CD4-positive, alpha-beta T cell (primary cell): ENCODE results near the gene NOA1. TPM values are rescaled to one million over a fixed set of nuclear protein-coding genes. Genes with fewer than 3 reads are reported as not detected.

Experiments used
- ATAC-seq: fragments of 200-7000 bp; cut with Tn5 transposase; one replicate; pipeline ENCODE4 v1.10.0; 2022; ENCODE audit warnings: mild to moderate bottlenecking; ENCODE audit not compliant: poor library complexity
- CTCF ChIA-PET: fragments of 350-600 bp; sonication (Branson Sonifier 250); formaldehyde crosslinking; loops from one replicate; lab custom pipeline; 2021; ENCODE audit warnings: antibody characterized with exemption, inconsistent platforms; lab: Charles Lee
- POLR2A ChIA-PET: fragments of 350-600 bp; sonication (Branson Sonifier 250); formaldehyde crosslinking; loops from one replicate; lab custom pipeline; 2021; ENCODE audit warnings: antibody characterized with exemption, inconsistent platforms; lab: Charles Lee
- DNase-seq, 14 experiments: peaks; one replicate each; pipeline ENCODE4 v3.0.0-alpha.2; 2013 to 2020; ENCODE audit warnings: mixed read lengths in 2 of 14
- H3K27ac ChIP-seq, 2 donors: one replicate each; pipeline versions ENCODE4 v1.5.1 to v1.7.0; 2013; ENCODE audit warnings: low read length in 2 of 2, low read depth in 1 of 2, mild to moderate bottlenecking in 1 of 2
- H3K27me3 ChIP-seq, 2 experiments: 1 replicate in 1 of 2; 2 replicates in 1 of 2; pipeline versions ENCODE4 v1.6.1 to v1.7.0; 2013; ENCODE audit warnings: low read length in 2 of 2, control low read depth in 1 of 2, mild to moderate bottlenecking in 1 of 2, moderate library complexity in 1 of 2; ENCODE audit not compliant: insufficient read depth in 2 of 2, control insufficient read depth in 1 of 2
- H3K36me3 ChIP-seq: one replicate; pipeline ENCODE4 v1.6.1; 2013; ENCODE audit warnings: low read length, control low read depth; ENCODE audit not compliant: insufficient read depth
- H3K4me1 ChIP-seq: one replicate; pipeline ENCODE4 v1.6.1; 2013; ENCODE audit warnings: low read length, control low read depth; ENCODE audit not compliant: insufficient read depth
- H3K4me3 ChIP-seq: one replicate; pipeline ENCODE4 v1.5.1; 2013; ENCODE audit warnings: mild to moderate bottlenecking, low read length, moderate library complexity
- H3K9me3 ChIP-seq, 2 experiments: 1 replicate in 1 of 2; 2 replicates in 1 of 2; pipeline versions ENCODE4 v1.6.1 to v1.7.0; 2013; ENCODE audit warnings: low read length in 2 of 2, mild to moderate bottlenecking in 2 of 2, control low read depth in 1 of 2, moderate library complexity in 1 of 2; ENCODE audit not compliant: control insufficient read depth in 1 of 2, insufficient read depth in 1 of 2
- H3K27ac Mint-ChIP-seq: one replicate; pipeline ENCODE4 v1.8.0; 2020; ENCODE audit warnings: mixed read lengths
- H3K27me3 Mint-ChIP-seq: one replicate; pipeline ENCODE4 v1.8.0; 2021; ENCODE audit warnings: mixed read lengths
- H3K36me3 Mint-ChIP-seq: one replicate; pipeline ENCODE4 v1.8.0; 2021; ENCODE audit warnings: low read depth, mixed read lengths
- H3K4me1 Mint-ChIP-seq: one replicate; pipeline ENCODE4 v1.8.0; 2021; ENCODE audit warnings: low read depth, mixed read lengths
- H3K4me3 Mint-ChIP-seq: one replicate; pipeline ENCODE4 v1.8.0; 2020; ENCODE audit warnings: mild to moderate bottlenecking, mixed read lengths
- H3K9me3 Mint-ChIP-seq: one replicate; pipeline ENCODE4 v1.8.0; 2020; ENCODE audit warnings: mixed read lengths
- intact Hi-C, 2 experiments: fragments of 100-400 bp; cut with DNase I in 1 of 2; cut with micrococcal nuclease in 1 of 2; formaldehyde crosslinking; loops; one replicate each; pipeline versions ENCODE4 v1.15.1 to v1.9.0; 2023 to 2025; cut with DNase I, micrococcal nuclease
- total RNA-seq, 174 experiments: library from RNA in 2 of 174; stranded (reverse) in 2 of 174; gene quantifications; one replicate each; pipeline ENCODE4 v1.2.3 and lab custom pipeline; 2021 to 2026
- TF ChIP-seq, protein P1 (sequence below): fragments of 200-600 bp; IDR thresholded peaks from one replicate; pipeline ENCODE4 v1.8.0; 2022; ENCODE audit warnings: antibody characterized with exemption, mild to moderate bottlenecking

The NOA1 gene
- total RNA-seq, 2 experiments from 2014 or later, result 14.3 to 15.6 TPM

DNA sequence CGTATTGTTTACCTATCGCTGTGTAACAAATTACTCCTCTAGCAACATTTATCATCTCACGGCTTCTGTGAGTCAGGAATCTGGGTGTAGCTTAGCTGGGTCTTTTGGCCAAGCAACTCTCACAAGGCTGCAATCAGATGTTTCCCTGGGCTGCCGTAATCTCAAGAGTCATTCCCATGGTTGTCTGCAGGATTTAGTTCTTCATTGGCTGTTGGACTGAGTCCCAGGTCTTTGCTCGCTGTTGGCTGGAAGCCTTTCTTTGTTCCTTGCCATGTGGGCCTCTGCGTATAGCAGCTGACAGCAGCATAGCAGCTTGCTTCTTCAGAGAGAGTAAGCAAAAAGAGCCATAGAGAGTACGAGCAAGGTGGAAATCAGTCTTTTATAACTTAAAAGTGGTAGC is 18.1 kb upstream of the NOA1 start:
- CTCF ChIA-PET, result no interaction called here
- POLR2A ChIA-PET, result no interaction called here
- no peaks in the 10 kb centered on the region for H3K9me3 ChIP-seq
- intact Hi-C loops, result no loop called here
- DNase-seq (no peak), ATAC-seq (no peak)
- H3K4me1 ChIP-seq, result no peaks in the 10 kb centered on the region
- Mint-ChIP-seq H3K9me3 (no peaks in the 10 kb centered on the region), H3K4me3 (no peak overlapping the region), H3K36me3 (peaks cover 93% of the 10 kb centered on the region), H3K27me3 (no peaks in the 10 kb centered on the region), H3K4me1 (peaks cover 19% of the 10 kb centered on the region), H3K27ac (no peak overlapping the region)
- H3K27me3 ChIP-seq, result no peaks in the 10 kb centered on the region
- no peak overlapping the region for H3K4me3 ChIP-seq
- TF ChIP-seq, protein P1, sequence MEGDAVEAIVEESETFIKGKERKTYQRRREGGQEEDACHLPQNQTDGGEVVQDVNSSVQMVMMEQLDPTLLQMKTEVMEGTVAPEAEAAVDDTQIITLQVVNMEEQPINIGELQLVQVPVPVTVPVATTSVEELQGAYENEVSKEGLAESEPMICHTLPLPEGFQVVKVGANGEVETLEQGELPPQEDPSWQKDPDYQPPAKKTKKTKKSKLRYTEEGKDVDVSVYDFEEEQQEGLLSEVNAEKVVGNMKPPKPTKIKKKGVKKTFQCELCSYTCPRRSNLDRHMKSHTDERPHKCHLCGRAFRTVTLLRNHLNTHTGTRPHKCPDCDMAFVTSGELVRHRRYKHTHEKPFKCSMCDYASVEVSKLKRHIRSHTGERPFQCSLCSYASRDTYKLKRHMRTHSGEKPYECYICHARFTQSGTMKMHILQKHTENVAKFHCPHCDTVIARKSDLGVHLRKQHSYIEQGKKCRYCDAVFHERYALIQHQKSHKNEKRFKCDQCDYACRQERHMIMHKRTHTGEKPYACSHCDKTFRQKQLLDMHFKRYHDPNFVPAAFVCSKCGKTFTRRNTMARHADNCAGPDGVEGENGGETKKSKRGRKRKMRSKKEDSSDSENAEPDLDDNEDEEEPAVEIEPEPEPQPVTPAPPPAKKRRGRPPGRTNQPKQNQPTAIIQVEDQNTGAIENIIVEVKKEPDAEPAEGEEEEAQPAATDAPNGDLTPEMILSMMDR, result no peak
- H3K36me3 ChIP-seq, result peaks cover 75% of the 10 kb centered on the region
- H3K27ac ChIP-seq, result no peak overlapping the region

DNA sequence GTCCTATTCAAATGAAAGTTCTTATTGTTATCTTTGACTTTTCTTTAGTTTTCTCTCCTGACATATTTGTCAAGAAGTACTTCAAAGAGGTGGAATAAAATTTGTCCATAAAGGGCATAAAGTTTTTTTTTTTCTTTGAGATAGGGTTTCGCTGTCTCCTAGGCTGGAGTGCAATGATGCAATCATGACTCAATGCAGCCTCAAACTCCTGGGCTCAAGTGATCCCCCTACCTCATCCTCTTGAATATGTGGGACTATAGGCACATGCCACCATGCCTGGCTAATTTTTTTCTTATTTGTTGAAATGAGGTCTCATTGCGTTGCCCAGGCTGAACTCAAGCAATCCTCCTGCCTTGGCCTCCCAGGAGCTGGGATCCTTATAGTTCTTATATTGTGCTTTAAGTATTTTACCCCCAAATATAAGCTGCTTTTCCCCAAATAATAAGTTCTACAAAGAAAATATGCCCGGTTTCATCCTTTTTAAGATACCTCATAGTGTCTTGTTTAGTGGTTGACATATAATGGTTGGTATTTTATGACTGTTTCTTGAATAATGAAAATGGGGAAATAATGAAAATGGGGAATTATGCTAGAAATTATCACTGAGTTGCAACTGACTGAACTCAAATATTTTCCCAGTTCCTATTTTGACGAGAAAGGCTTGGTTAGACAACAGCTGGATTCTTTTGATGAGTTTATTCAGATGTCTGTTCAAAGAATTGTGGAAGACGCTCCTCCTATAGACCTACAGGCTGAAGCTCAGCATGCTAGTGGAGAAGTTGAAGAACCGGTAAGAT is 12.9 kb upstream of the NOA1 start:
- Mint-ChIP-seq H3K4me3 (no peak overlapping the region), H3K9me3 (no peaks in the 10 kb centered on the region), H3K4me1 (peaks cover 43% of the 10 kb centered on the region), H3K27me3 (no peaks in the 10 kb centered on the region), H3K27ac (peak overlapping the region; percentile 53), H3K36me3 (peaks cover 95% of the 10 kb centered on the region)
- TF ChIP-seq, protein P1, result no peak
- intact Hi-C loops, result no loop called here
- no peaks in the 10 kb centered on the region for H3K27me3 ChIP-seq
- peaks cover 4% of the 10 kb centered on the region for H3K4me1 ChIP-seq
- DNase-seq, result no peak
- no peak overlapping the region for H3K27ac ChIP-seq
- H3K4me3 ChIP-seq, result no peak overlapping the region
- no peak for ATAC-seq
- no peaks in the 10 kb centered on the region for H3K9me3 ChIP-seq
- ChIA-PET POLR2A (interaction anchor here (1.7 to 3.3 kb wide), 3 partner anchors 8 to 82 kb away, joined by 4 to 25 read pairs (median 5); partner anchors contain the start of genes NOA1 and POLR2B), CTCF (interaction anchor here (1.2 kb wide), 1 partner anchor 14 kb away, joined by 3 read pairs; no protein-coding TSS in a partner anchor)
- H3K36me3 ChIP-seq, result peaks cover 87% of the 10 kb centered on the region

DNA sequence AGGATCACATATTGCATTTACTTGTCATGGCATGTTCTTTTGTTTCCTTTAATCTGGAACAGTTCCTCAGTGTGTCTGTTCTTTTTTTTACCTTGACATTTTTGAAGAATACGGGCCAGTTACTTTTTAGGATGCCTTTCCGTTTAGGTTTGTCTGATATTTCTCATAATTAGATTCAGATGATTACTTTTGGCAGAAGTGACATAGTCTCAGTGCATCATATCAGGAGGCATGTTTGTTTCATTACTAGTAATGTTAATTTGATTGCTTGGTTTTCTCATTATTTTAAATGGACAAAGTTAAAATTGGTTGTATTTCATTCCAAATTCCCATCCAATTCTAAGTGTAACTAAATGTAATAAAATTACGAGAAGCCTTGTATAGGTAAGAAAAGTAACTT is 9.5 kb upstream of the NOA1 start:
- peaks cover 78% of the 10 kb centered on the region for H3K36me3 ChIP-seq
- no peaks in the 10 kb centered on the region for H3K27me3 Mint-ChIP-seq
- H3K4me1 Mint-ChIP-seq, result peaks cover 62% of the 10 kb centered on the region
- no peaks in the 10 kb centered on the region for H3K9me3 ChIP-seq
- H3K4me3 Mint-ChIP-seq, result no peak overlapping the region
- ATAC-seq, result no peak
- no peaks in the 10 kb centered on the region for H3K27me3 ChIP-seq
- H3K9me3 Mint-ChIP-seq, result no peaks in the 10 kb centered on the region
- TF ChIP-seq, protein P1, result no peak
- H3K27ac ChIP-seq, result no peak overlapping the region
- H3K4me1 ChIP-seq, result peaks cover 23% of the 10 kb centered on the region
- POLR2A ChIA-PET, result interaction anchor here (3.0 kb wide), 1 partner anchor 8 kb away, joined by 14 read pairs; the partner anchor contains the start of genes NOA1 and POLR2B
- peaks cover 86% of the 10 kb centered on the region for H3K36me3 Mint-ChIP-seq
- DNase-seq, result no peak
- CTCF ChIA-PET, result no interaction called here
- intact Hi-C loops, result loop anchor here in 1 of 2 experiments (10.0 kb wide), 1 partner anchor 522 kb away; the partner anchor contains the start of gene SRP72
- no peak overlapping the region for H3K27ac Mint-ChIP-seq
- H3K4me3 ChIP-seq, result no peak overlapping the region
